Measurements from ENCODE around the gene MCC. TPM values are rescaled to one million over a fixed set of nuclear protein-coding genes. Genes with fewer than 3 reads are reported as not detected.

Gene MCC
- total RNA-seq, 1 experiment from 2014 or later, result 0.41 TPM

DNA sequence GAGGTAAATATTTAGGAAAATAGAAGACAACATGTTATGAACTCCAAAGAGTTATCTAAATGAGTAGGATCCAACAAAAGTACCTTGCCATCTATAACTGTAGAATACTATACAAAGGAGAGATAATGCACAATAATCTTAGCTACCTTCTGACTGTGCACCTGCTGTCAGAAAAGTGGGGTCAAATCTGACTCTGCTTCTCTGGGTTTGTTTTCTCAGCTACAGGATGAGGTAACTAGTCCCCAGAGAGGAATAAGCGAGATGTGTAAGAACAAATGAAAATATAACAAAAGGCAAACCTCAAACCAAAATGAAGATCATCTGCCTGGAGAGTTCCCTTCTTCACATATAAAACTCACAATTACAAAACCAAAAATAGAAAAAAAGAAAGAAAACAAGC is 306.8 kb downstream of the MCC start:
- BruUV-seq (replicated peaks), result no TSS peak
- Histone ChIP-seq H3K27me3 (ENCODE audit: control insufficient read depth, insufficient read depth, low read length) (no peaks in the 10 kb centered on the region), H3K36me3 (ENCODE audit: control insufficient read depth, insufficient read depth, low read length) (no peaks in the 10 kb centered on the region), H3K9me3 (ENCODE audit: control insufficient read depth, insufficient read depth, low read depth, low read length) (no peaks in the 10 kb centered on the region), H3K4me3 (ENCODE audit: low read depth in 2 of 2, low read length in 2 of 2) (no peak overlapping the region), H3K4me1 (ENCODE audit: control insufficient read depth, insufficient read depth, low read length) (no peaks in the 10 kb centered on the region), H3K27ac (ENCODE audit: low read length) (no peak overlapping the region)
- TF ChIP-seq POLR2AphosphoS5 (IDR thresholded peaks at IDR 0.05; ENCODE audit: low read depth, low read length) (no peak), SIN3A (IDR thresholded peaks at IDR 0.05; ENCODE audit: borderline replicate concordance, insufficient read depth, low read depth, low read length) (no peak), TCF7L2 (IDR thresholded peaks at IDR 0.05; ENCODE audit: low read depth, low read length) (no peak)
- TF ChIP-seq, protein P1, sequence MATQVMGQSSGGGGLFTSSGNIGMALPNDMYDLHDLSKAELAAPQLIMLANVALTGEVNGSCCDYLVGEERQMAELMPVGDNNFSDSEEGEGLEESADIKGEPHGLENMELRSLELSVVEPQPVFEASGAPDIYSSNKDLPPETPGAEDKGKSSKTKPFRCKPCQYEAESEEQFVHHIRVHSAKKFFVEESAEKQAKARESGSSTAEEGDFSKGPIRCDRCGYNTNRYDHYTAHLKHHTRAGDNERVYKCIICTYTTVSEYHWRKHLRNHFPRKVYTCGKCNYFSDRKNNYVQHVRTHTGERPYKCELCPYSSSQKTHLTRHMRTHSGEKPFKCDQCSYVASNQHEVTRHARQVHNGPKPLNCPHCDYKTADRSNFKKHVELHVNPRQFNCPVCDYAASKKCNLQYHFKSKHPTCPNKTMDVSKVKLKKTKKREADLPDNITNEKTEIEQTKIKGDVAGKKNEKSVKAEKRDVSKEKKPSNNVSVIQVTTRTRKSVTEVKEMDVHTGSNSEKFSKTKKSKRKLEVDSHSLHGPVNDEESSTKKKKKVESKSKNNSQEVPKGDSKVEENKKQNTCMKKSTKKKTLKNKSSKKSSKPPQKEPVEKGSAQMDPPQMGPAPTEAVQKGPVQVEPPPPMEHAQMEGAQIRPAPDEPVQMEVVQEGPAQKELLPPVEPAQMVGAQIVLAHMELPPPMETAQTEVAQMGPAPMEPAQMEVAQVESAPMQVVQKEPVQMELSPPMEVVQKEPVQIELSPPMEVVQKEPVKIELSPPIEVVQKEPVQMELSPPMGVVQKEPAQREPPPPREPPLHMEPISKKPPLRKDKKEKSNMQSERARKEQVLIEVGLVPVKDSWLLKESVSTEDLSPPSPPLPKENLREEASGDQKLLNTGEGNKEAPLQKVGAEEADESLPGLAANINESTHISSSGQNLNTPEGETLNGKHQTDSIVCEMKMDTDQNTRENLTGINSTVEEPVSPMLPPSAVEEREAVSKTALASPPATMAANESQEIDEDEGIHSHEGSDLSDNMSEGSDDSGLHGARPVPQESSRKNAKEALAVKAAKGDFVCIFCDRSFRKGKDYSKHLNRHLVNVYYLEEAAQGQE (IDR thresholded peaks at IDR 0.05; ENCODE audit: insufficient read depth in 1 of 2, low read depth in 2 of 2, low read length in 1 of 2), result no peak
- TF ChIP-seq, protein P2, sequence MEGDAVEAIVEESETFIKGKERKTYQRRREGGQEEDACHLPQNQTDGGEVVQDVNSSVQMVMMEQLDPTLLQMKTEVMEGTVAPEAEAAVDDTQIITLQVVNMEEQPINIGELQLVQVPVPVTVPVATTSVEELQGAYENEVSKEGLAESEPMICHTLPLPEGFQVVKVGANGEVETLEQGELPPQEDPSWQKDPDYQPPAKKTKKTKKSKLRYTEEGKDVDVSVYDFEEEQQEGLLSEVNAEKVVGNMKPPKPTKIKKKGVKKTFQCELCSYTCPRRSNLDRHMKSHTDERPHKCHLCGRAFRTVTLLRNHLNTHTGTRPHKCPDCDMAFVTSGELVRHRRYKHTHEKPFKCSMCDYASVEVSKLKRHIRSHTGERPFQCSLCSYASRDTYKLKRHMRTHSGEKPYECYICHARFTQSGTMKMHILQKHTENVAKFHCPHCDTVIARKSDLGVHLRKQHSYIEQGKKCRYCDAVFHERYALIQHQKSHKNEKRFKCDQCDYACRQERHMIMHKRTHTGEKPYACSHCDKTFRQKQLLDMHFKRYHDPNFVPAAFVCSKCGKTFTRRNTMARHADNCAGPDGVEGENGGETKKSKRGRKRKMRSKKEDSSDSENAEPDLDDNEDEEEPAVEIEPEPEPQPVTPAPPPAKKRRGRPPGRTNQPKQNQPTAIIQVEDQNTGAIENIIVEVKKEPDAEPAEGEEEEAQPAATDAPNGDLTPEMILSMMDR (IDR thresholded peaks at IDR 0.05), result no peak
- in situ Hi-C loops (cut with HindIII; ENCODE audit: low pct_unique_long_range_greater_than_20kb, low sequenced_read_pairs) (no loop called here), intact Hi-C loops (cut with micrococcal nuclease; ENCODE audit: unreplicated experiment) (no loop called here)
- DNase-seq (ENCODE audit: low read depth, low spot score), result no peak
- ATAC-seq, result no peak
- ChIA-PET POLR2A (no interaction called here), CTCF (no interaction called here)

DNA sequence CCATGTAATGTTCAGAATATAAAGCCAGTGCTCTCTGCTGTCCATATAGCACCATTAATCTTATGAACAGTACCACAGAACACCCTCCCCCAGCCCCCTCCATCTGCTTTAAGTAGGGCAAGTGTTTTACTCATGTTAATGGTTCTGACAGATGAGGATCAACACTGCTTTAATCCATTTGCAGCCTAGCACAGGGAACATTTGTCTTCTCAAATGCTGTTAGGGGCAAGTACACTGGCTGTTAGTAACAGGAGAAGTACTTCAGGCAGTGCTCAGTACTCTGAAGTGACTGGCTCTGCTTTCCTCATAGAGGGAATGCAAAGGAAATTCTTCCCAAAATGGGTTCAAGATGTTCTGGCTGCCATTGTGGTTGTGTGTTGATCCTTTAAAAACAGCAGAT is 309.1 kb downstream of the MCC start:
- ChIA-PET CTCF (no interaction called here), POLR2A (no interaction called here)
- no peaks in the 10 kb centered on the region for H3K4me1 ChIP-seq (ENCODE audit: control insufficient read depth, insufficient read depth, low read length)
- intact Hi-C loops (cut with micrococcal nuclease; ENCODE audit: unreplicated experiment), result no loop called here
- DNase-seq (ENCODE audit: low read depth, low spot score), result no peak
- H3K27me3 ChIP-seq (ENCODE audit: control insufficient read depth, insufficient read depth, low read length), result no peaks in the 10 kb centered on the region
- BruUV-seq (replicated peaks), result no TSS peak
- TF ChIP-seq, protein P1 (IDR thresholded peaks at IDR 0.05; ENCODE audit: insufficient read depth in 1 of 2, low read depth in 2 of 2, low read length in 1 of 2), result no peak
- no peak for TF ChIP-seq TCF7L2 (IDR thresholded peaks at IDR 0.05; ENCODE audit: low read depth, low read length)
- TF ChIP-seq, protein P2 (IDR thresholded peaks at IDR 0.05), result no peak
- no peak for TF ChIP-seq POLR2AphosphoS5 (IDR thresholded peaks at IDR 0.05; ENCODE audit: low read depth, low read length)
- no peak for TF ChIP-seq SIN3A (IDR thresholded peaks at IDR 0.05; ENCODE audit: borderline replicate concordance, insufficient read depth, low read depth, low read length)
- no peaks in the 10 kb centered on the region for H3K9me3 ChIP-seq (ENCODE audit: control insufficient read depth, insufficient read depth, low read depth, low read length)
- no peak overlapping the region for H3K4me3 ChIP-seq (ENCODE audit: low read depth in 2 of 2, low read length in 2 of 2)
- no peak for ATAC-seq
- in situ Hi-C loops (cut with HindIII; ENCODE audit: low pct_unique_long_range_greater_than_20kb, low sequenced_read_pairs), result no loop called here
- no peaks in the 10 kb centered on the region for H3K36me3 ChIP-seq (ENCODE audit: control insufficient read depth, insufficient read depth, low read length)
- no peak overlapping the region for H3K27ac ChIP-seq (ENCODE audit: low read length)

All from Panc1 (cell line).